H9 (cell line): Measurements from ENCODE around the gene ARHGAP8. TPM values are rescaled to one million over a fixed set of nuclear protein-coding genes. Genes with fewer than 3 reads are reported as not detected.
A peak's percentile ranks its signal among the peaks of the same experiment; 100 is the strongest.

Experiments
- DNase-seq: peaks from one replicate; pipeline ENCODE4 v3.0.0-alpha.2; 2017
- H2AFZ ChIP-seq: one replicate; pipeline ENCODE4 v1.6.1; 2013; ENCODE audit warnings: mild to moderate bottlenecking, low read length, control low read depth, moderate library complexity
- H2AK5ac ChIP-seq: 2 replicates; pipeline ENCODE4 v1.6.1; 2013; ENCODE audit warnings: low read length, control low read depth, mixed read lengths; ENCODE audit not compliant: insufficient read length
- H2BK120ac ChIP-seq: one replicate; pipeline ENCODE4 v1.6.1; 2013; ENCODE audit warnings: low read depth, mild to moderate bottlenecking, low read length, control low read depth, inconsistent platforms; ENCODE audit not compliant: poor library complexity, severe bottlenecking
- H2BK12ac ChIP-seq: 2 replicates; pipeline ENCODE4 v1.6.1; 2013; ENCODE audit warnings: low read length, control low read depth, mixed read lengths, low read depth; ENCODE audit not compliant: insufficient read length
- H2BK15ac ChIP-seq: 2 replicates; pipeline ENCODE4 v1.6.1; 2013; ENCODE audit warnings: low read depth, low read length, control low read depth
- H2BK20ac ChIP-seq: one replicate; pipeline ENCODE4 v1.6.1; 2013; ENCODE audit warnings: low read depth, mild to moderate bottlenecking, low read length, control low read depth, inconsistent platforms; ENCODE audit not compliant: poor library complexity, severe bottlenecking
- H2BK5ac ChIP-seq: 2 replicates; pipeline ENCODE4 v1.6.1; 2013; ENCODE audit warnings: low read length, control low read depth, mixed read lengths; ENCODE audit not compliant: insufficient read length
- H3K14ac ChIP-seq: 2 replicates; pipeline ENCODE4 v1.6.1; 2013; ENCODE audit warnings: low read length, control low read depth; ENCODE audit not compliant: insufficient read depth
- H3K18ac ChIP-seq: 2 replicates; pipeline ENCODE4 v1.6.1; 2013; ENCODE audit warnings: low read depth, mild to moderate bottlenecking, mixed read lengths, low read length, control low read depth; ENCODE audit not compliant: insufficient read length
- H3K23ac ChIP-seq: 2 replicates; pipeline ENCODE4 v1.6.1; 2013; ENCODE audit warnings: low read length, control low read depth, mixed read lengths, low read depth; ENCODE audit not compliant: insufficient read length
- H3K23me2 ChIP-seq: 2 replicates; pipeline ENCODE4 v1.6.1; 2013; ENCODE audit warnings: low read depth, mild to moderate bottlenecking, mixed read lengths, low read length, control low read depth; ENCODE audit not compliant: insufficient read length, poor library complexity, severe bottlenecking
- H3K27ac ChIP-seq: 2 replicates; pipeline ENCODE4 v1.5.1; 2013; ENCODE audit warnings: low read length, control low read depth, mixed read lengths, low read depth; ENCODE audit not compliant: insufficient read length
- H3K27me3 ChIP-seq: 2 replicates; pipeline ENCODE4 v1.6.1; 2013; ENCODE audit warnings: low read length, control low read depth, inconsistent platforms; ENCODE audit not compliant: insufficient read depth
- H3K4ac ChIP-seq: 2 replicates; pipeline ENCODE4 v1.6.1; 2013; ENCODE audit warnings: low read depth, mild to moderate bottlenecking, control low read depth, inconsistent platforms, low read length, moderate library complexity
- H3K4me1 ChIP-seq: 2 replicates; pipeline ENCODE4 v1.6.1; 2013; ENCODE audit warnings: low read length, control low read depth, inconsistent platforms; ENCODE audit not compliant: insufficient read depth
- H3K4me2 ChIP-seq: 2 replicates; pipeline ENCODE4 v1.6.1; 2013; ENCODE audit warnings: low read length, control low read depth, mixed read lengths; ENCODE audit not compliant: insufficient read length, insufficient read depth
- H3K56ac ChIP-seq: 2 replicates; pipeline ENCODE4 v1.6.1; 2013; ENCODE audit warnings: low read depth, mild to moderate bottlenecking, mixed read lengths, low read length, control low read depth; ENCODE audit not compliant: insufficient read length
- H3K79me1 ChIP-seq: 2 replicates; pipeline ENCODE4 v1.6.1; 2013; ENCODE audit warnings: low read depth, mild to moderate bottlenecking, moderate library complexity, low read length, control low read depth, inconsistent platforms; ENCODE audit not compliant: insufficient read depth, poor library complexity, severe bottlenecking
- H3K79me2 ChIP-seq: 2 replicates; pipeline ENCODE4 v1.6.1; 2013; ENCODE audit warnings: low read length, control low read depth, inconsistent platforms; ENCODE audit not compliant: insufficient read depth
- H3K9ac ChIP-seq: 2 replicates; pipeline ENCODE4 v1.6.1; 2013; ENCODE audit warnings: low read length, control low read depth, mixed read lengths; ENCODE audit not compliant: insufficient read length; ENCODE audit errors: extremely low read depth
- H3K9me3 ChIP-seq: one replicate; pipeline ENCODE4 v1.6.1; 2013; ENCODE audit warnings: low read depth, low read length, inconsistent platforms; ENCODE audit not compliant: control insufficient read depth
- H3T11ph ChIP-seq: one replicate; pipeline ENCODE4 v1.6.1; 2013; ENCODE audit warnings: mild to moderate bottlenecking, low read length, control low read depth, inconsistent platforms
- H4K20me1 ChIP-seq: one replicate; pipeline ENCODE4 v1.6.1; 2013; ENCODE audit not compliant: control insufficient read depth, insufficient read length, insufficient read depth
- H4K5ac ChIP-seq: 2 replicates; pipeline ENCODE4 v1.6.1; 2013; ENCODE audit warnings: low read depth, mild to moderate bottlenecking, mixed read lengths, low read length, control low read depth; ENCODE audit not compliant: insufficient read length
- H4K8ac ChIP-seq: replicated peaks from 2 replicates; pipeline ENCODE4 v1.6.1; 2013; ENCODE audit warnings: low read length, control low read depth, mixed read lengths, low read depth; ENCODE audit not compliant: insufficient read length
- H4K91ac ChIP-seq: 2 replicates; pipeline ENCODE4 v1.6.1; 2013; ENCODE audit warnings: low read depth, mild to moderate bottlenecking, moderate library complexity, mixed read lengths, low read length, control low read depth; ENCODE audit not compliant: insufficient read length
- H3K27ac Mint-ChIP-seq, 3 experiments: 2 replicates in 2 of 3; 3 replicates in 1 of 3; pipeline ENCODE4 v1.8.0; 2020 to 2021; ENCODE audit warnings: mixed read lengths in 3 of 3, mild to moderate bottlenecking in 1 of 3, moderate library complexity in 1 of 3
- H3K27me3 Mint-ChIP-seq: 2 replicates; pipeline ENCODE4 v1.8.0; 2021; ENCODE audit warnings: low read depth, mild to moderate bottlenecking, moderate library complexity, mixed read lengths
- H3K36me3 Mint-ChIP-seq, 3 experiments: 2 replicates in 2 of 3; 3 replicates in 1 of 3; pipeline ENCODE4 v1.8.0; 2020 to 2021; ENCODE audit warnings: low read depth in 3 of 3, mixed read lengths in 3 of 3; ENCODE audit not compliant: insufficient read depth in 1 of 3
- H3K4me1 Mint-ChIP-seq, 2 experiments: 2 replicates each; pipeline ENCODE4 v1.8.0; 2020; ENCODE audit warnings: mixed read lengths in 2 of 2
- H3K4me3 Mint-ChIP-seq, 2 experiments: 2 replicates in 1 of 2; 3 replicates in 1 of 2; pipeline ENCODE4 v1.8.0; 2020 to 2021; ENCODE audit warnings: mild to moderate bottlenecking in 2 of 2, mixed read lengths in 2 of 2, moderate library complexity in 1 of 2
- H3K9me3 Mint-ChIP-seq, 2 experiments: 2 replicates in 1 of 2; 3 replicates in 1 of 2; pipeline ENCODE4 v1.8.0; 2020; ENCODE audit warnings: mild to moderate bottlenecking in 2 of 2, mixed read lengths in 2 of 2, moderate library complexity in 1 of 2
- WGBS: extraction: QIAGEN DNeasy Blood & Tissue Kit; methylation state at CpG from one replicate; pipeline ENCODE4 v1.1.7; 2013; ENCODE audit warnings: missing lambda C conversion rate, low lambda C conversion rate, mixed read lengths; ENCODE audit not compliant: insufficient read length; ENCODE audit errors: extremely low coverage; 5-methylcytosine and 5-hydroxymethylcytosine counted together
- total RNA-seq: library from RNA; stranded (reverse); gene quantifications from 2 replicates; pipeline ENCODE4 v1.2.1, GENCODE V29; 2021
- TF ChIP-seq, protein P1 (sequence below): fragments of 200-600 bp; sonication (generic); conservative IDR thresholded peaks from 3 replicates; pipeline ENCODE4 v1.8.0; 2021; ENCODE audit warnings: antibody characterized with exemption, mild to moderate bottlenecking

Gene ARHGAP8
- total RNA-seq, 1 experiment from 2014 or later, result 35.4 TPM

DNA sequence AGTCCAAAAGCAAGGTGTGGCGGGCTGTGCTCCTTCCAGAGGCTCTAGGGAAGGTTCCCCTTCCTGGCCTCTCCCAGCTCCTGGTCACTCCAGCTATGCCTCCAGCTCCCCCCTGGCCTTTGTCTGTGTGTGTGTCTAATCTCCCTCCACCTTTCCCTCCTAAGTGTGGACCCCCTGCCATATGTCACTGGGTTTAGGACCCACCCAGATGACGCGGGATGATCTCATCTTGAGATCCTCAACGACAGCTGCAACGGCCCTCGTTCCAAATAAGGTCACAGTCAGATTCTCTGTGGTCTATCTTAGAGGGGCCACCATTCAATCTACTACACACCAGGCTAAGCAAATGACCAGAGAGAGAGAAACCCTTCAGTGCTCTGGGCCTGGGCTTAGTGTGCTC is 107.9 kb downstream of the ARHGAP8 start:
- Histone ChIP-seq H3K4ac (no peak overlapping the region), H2BK12ac (no peak overlapping the region), H3K4me2 (no peak overlapping the region), H2BK5ac (no peak overlapping the region), H4K91ac (no peak overlapping the region), H3T11ph (no peak overlapping the region), H3K79me1 (no peaks in the 10 kb centered on the region), H3K9ac (no peak overlapping the region), H2AFZ (no peak overlapping the region), H2BK15ac (no peak overlapping the region), H3K79me2 (no peaks in the 10 kb centered on the region), H2AK5ac (no peak overlapping the region), H3K27ac (no peak overlapping the region), H4K8ac (no peak overlapping the region), H3K23ac (no peak overlapping the region), H3K14ac (no peak overlapping the region), H2BK120ac (no peak overlapping the region), H2BK20ac (no peak overlapping the region), H4K20me1 (no peaks in the 10 kb centered on the region), H3K4me1 (no peaks in the 10 kb centered on the region), H3K18ac (no peak overlapping the region), H4K5ac (no peak overlapping the region), H3K23me2 (no peaks in the 10 kb centered on the region), H3K9me3 (no peaks in the 10 kb centered on the region), H3K56ac (no peak overlapping the region), H3K27me3 (no peaks in the 10 kb centered on the region)
- TF ChIP-seq, protein P1, sequence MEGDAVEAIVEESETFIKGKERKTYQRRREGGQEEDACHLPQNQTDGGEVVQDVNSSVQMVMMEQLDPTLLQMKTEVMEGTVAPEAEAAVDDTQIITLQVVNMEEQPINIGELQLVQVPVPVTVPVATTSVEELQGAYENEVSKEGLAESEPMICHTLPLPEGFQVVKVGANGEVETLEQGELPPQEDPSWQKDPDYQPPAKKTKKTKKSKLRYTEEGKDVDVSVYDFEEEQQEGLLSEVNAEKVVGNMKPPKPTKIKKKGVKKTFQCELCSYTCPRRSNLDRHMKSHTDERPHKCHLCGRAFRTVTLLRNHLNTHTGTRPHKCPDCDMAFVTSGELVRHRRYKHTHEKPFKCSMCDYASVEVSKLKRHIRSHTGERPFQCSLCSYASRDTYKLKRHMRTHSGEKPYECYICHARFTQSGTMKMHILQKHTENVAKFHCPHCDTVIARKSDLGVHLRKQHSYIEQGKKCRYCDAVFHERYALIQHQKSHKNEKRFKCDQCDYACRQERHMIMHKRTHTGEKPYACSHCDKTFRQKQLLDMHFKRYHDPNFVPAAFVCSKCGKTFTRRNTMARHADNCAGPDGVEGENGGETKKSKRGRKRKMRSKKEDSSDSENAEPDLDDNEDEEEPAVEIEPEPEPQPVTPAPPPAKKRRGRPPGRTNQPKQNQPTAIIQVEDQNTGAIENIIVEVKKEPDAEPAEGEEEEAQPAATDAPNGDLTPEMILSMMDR, result no peak
- peaks cover 9 to 49% (median 44%) of the 10 kb centered on the region in 3 experiments; a peak in 6 of 7 replicates for H3K36me3 Mint-ChIP-seq
- H3K9me3 Mint-ChIP-seq, result no peaks in the 10 kb centered on the region
- WGBS, result no CpG with 5 or more reads among the region's 6 CpGs
- no peak for DNase-seq
- peak overlapping the region in 2 of 3 experiments; percentile 62 to 69; a peak in 2 of 7 replicates for H3K27ac Mint-ChIP-seq
- no peaks in the 10 kb centered on the region for H3K27me3 Mint-ChIP-seq
- no peak overlapping the region for H3K4me3 Mint-ChIP-seq
- peaks cover 0 to 20% of the 10 kb centered on the region in 2 experiments; a peak in 3 of 4 replicates for H3K4me1 Mint-ChIP-seq
